HepG2 (cell line): ENCODE results near the gene ELOVL7. TPM values are rescaled to one million over a fixed set of nuclear protein-coding genes. Genes with fewer than 3 reads are reported as not detected.
A peak's percentile ranks its signal among the peaks of the same experiment; 100 is the strongest.

ENCODE experiments used
- ARHGAP35 ChIP-seq: sonication (generic); formaldehyde crosslinking; IDR thresholded peaks from 2 replicates; pipeline ENCODE4 v1.9.0; 2022; ENCODE audit warnings: mild to moderate bottlenecking, inconsistent platforms, moderate library complexity, missing genetic modification reagents, borderline replicate concordance
- ARID2 ChIP-seq: sonication (generic); formaldehyde crosslinking; IDR thresholded peaks from 2 replicates; pipeline ENCODE4 v1.8.1; 2022; ENCODE audit warnings: mild to moderate bottlenecking, missing genetic modification reagents, borderline replicate concordance
- CEBPZ ChIP-seq: IDR thresholded peaks from 2 replicates; pipeline ENCODE4 v1.6.1; 2012; ENCODE audit warnings: low read length, improper control_type of control experiment
- DBP ChIP-seq: sonication (generic); formaldehyde crosslinking; IDR thresholded peaks from 2 replicates; pipeline ENCODE4 v1.4.0; 2020; ENCODE audit warnings: missing genetic modification reagents; ENCODE audit errors: not compliant biosample characterization
- GPN1 ChIP-seq: sonication (generic); formaldehyde crosslinking; IDR thresholded peaks from 2 replicates; pipeline ENCODE4 v1.5.1; 2020; ENCODE audit warnings: missing genetic modification reagents, borderline replicate concordance
- IRX3 ChIP-seq: sonication (generic); formaldehyde crosslinking; IDR thresholded peaks from 2 replicates; pipeline ENCODE4 v1.8.1; 2023; ENCODE audit warnings: mild to moderate bottlenecking, low read depth, missing genetic modification reagents, borderline replicate concordance
- MTF2 ChIP-seq: sonication (generic); formaldehyde crosslinking; IDR thresholded peaks from 2 replicates; pipeline ENCODE4 v1.5.0; 2020; ENCODE audit warnings: missing genetic modification reagents, borderline replicate concordance
- SP1 ChIP-seq, 2 experiments: fragments of 450-650 bp in 1 of 2; sonication (generic) in 1 of 2; formaldehyde crosslinking in 1 of 2; IDR thresholded peaks; 2 replicates each; pipeline versions ENCODE4 v1.4.0 to v1.6.1; 2016 to 2020; ENCODE audit warnings: missing genetic modification reagents in 1 of 2
- SRSF9 ChIP-seq: fragments of 200-400 bp; formaldehyde crosslinking; IDR thresholded peaks from 2 replicates; pipeline ENCODE4 v1.6.1; 2018; ENCODE audit warnings: borderline replicate concordance, mild to moderate bottlenecking, low read depth, low read length; ENCODE audit not compliant: insufficient read depth, poor library complexity, severe bottlenecking
- TAF1 ChIP-seq: sonication (generic); formaldehyde crosslinking; IDR thresholded peaks from 2 replicates; pipeline ENCODE4 v1.4.0; 2020; ENCODE audit warnings: missing genetic modification reagents
- TCF7L2 ChIP-seq: IDR thresholded peaks from 2 replicates; pipeline ENCODE4 v1.6.1; 2011; ENCODE audit warnings: mild to moderate bottlenecking, low read depth, low read length, moderate library complexity
- TFDP1 ChIP-seq: IDR thresholded peaks from 2 replicates; pipeline ENCODE4 v1.6.1; 2016; ENCODE audit warnings: missing compliant biosample characterization, missing genetic modification reagents, borderline replicate concordance
- TP53 ChIP-seq: sonication (generic); formaldehyde crosslinking; conservative IDR thresholded peaks from 2 replicates; pipeline ENCODE4 v1.4.0; 2020; ENCODE audit warnings: missing genetic modification reagents
- ZNF136 ChIP-seq: sonication (generic); formaldehyde crosslinking; IDR thresholded peaks from 2 replicates; pipeline ENCODE4 v1.8.1; 2022; ENCODE audit warnings: low read depth, mild to moderate bottlenecking, moderate library complexity, missing genetic modification reagents
- ZNF280D ChIP-seq: sonication (generic); formaldehyde crosslinking; IDR thresholded peaks from 2 replicates; pipeline ENCODE4 v1.5.1; 2020; ENCODE audit warnings: mild to moderate bottlenecking, missing genetic modification reagents
- ZNF292 ChIP-seq: sonication (generic); formaldehyde crosslinking; IDR thresholded peaks from 2 replicates; pipeline ENCODE4 v1.8.1; 2022; ENCODE audit warnings: mild to moderate bottlenecking, low read depth, missing genetic modification reagents, borderline replicate concordance
- ZNF496 ChIP-seq: sonication (generic); formaldehyde crosslinking; IDR thresholded peaks from 2 replicates; pipeline ENCODE4 v1.8.1; 2023; ENCODE audit warnings: mild to moderate bottlenecking, moderate library complexity, missing genetic modification reagents; ENCODE audit not compliant: insufficient replicate concordance
- ZNF577 ChIP-seq: sonication (generic); formaldehyde crosslinking; IDR thresholded peaks from 2 replicates; pipeline ENCODE4 v1.4.0; 2020; ENCODE audit warnings: mild to moderate bottlenecking, low read depth, missing genetic modification reagents, borderline replicate concordance
- polyA plus RNA-seq, 8 experiments: library from polyadenylated mRNA; depleted of rRNA in 3 of 8; stranded (reverse) in 7 of 8; unstranded in 1 of 8; fragments of >200 nt; fragmentation: Illumina TruSeq in 4 of 8; extraction: Trizol in 4 of 8; gene quantifications; 2 replicates each; pipeline versions ENCODE4 v1.2.1 to v1.2.3, GENCODE V29; 2011 to 2016; ENCODE audit warnings: low read depth in 4 of 8, missing spikeins in 1 of 8, mixed read lengths in 1 of 8; ENCODE audit not compliant: insufficient read depth in 1 of 8
- total RNA-seq, 5 experiments: library from RNA; depleted of rRNA; stranded (reverse); fragments of >200 nt; fragmentation: Illumina TruSeq; extraction: Trizol; gene quantifications; 2 replicates each; pipeline ENCODE4 v1.2.3, GENCODE V29; 2016; ENCODE audit warnings: low read depth in 1 of 5

The ELOVL7 gene
- total and polyA plus RNA-seq, 2 of the 13 experiments (the other 11 are each of a cell fraction or from before 2014, with no cell fraction given) = 4.5 to 7.3 TPM

GRCh38 chr5:60843936-60844905 lies at the start of gene ELOVL7 (continued):
- TF ChIP-seq TFDP1 (CRISPR knock-in tag) (peak; percentile 48; the same call in 1 of the 2 replicates), ZNF292 (CRISPR knock-in tag) (no peak), TP53 (CRISPR knock-in tag) (no peak), ARID2 (CRISPR knock-in tag) (no peak), ZNF280D (CRISPR knock-in tag) (0 out of 2 replicates have a peak, but pooled peaks have one; percentile 35), CEBPZ (no peak), ARHGAP35 (CRISPR knock-in tag) (no peak), IRX3 (no peak), MTF2 (no peak; the same call in 1 of the 2 replicates), GPN1 (CRISPR knock-in tag) (no peak), SRSF9 (no peak), ZNF577 (CRISPR knock-in tag) (no peak), TAF1 (CRISPR knock-in tag) (peak; percentile 67; the same call in 1 of the 2 replicates), SP1 (IDR thresholded peaks at IDR 0.05) (no peak), SP1 (CRISPR knock-in tag; IDR thresholded peaks at IDR 0.05) (no peak), DBP (CRISPR knock-in tag) (no peak), TCF7L2 (no peak), ZNF136 (no peak), ZNF496 (CRISPR knock-in tag) (no peak)
